Stimulated activated CD8-positive, alpha-beta memory T cell treated with anti-CD3 and anti-CD28 coated beads, Interleukin-2, amount 100 ng/mL, for 1 hour (primary cell): Measurements from ENCODE around the gene MEF2B.
"Not testable (repeated sequence)": the region's sequence is repeated elsewhere in the genome, so short reads cannot be mapped to it uniquely, and the experiment has no call there.

Experiments used
- DNase-seq, 2 donors: peaks; one replicate each; pipeline ENCODE4 v3.0.0-alpha.2; 2020; ENCODE audit warnings: low read depth in 2 of 2

MEF2B gene

DNA sequence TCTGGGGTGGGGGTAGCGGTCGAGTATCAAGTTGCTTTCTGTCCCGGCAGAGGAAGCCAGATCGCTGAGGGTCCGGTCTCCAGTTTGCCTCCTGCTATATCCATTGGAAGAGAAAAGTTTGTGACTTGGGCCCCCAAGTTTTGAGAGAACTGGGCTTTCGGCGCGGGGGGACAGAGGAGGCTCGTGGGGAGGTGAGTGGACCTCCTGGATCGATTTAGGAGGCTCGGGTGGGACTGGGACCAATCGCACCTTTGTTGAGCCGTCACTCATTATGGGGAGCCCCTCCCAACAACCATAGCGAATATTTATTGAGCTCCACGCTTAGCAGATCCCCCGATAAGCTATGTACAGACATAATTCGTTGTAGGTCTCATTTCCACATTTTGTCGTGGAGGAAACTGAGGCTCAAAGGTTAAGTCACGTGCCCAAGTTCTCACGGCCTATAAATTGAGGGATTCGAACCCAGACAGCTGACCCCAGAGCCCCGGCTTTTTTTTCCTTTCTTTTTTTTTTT lies 22.9 kb upstream of the MEF2B start:
- no peak for DNase-seq

- peak; percentile 98 to 99 for DNase-seq
These were observed 22.2 kb upstream of the MEF2B start, which contains the start of the genes BORCS8 and RFXANK for GRCh38 chr19:19192078-19192882. Gene BORCS8 (minus strand): TSS chr19:19192152. CDS start chr19:19192117, 35 bp downstream. Gene RFXANK (plus strand): TSS chr19:19192258. CDS start chr19:19193947, 1,689 bp downstream.

DNA sequence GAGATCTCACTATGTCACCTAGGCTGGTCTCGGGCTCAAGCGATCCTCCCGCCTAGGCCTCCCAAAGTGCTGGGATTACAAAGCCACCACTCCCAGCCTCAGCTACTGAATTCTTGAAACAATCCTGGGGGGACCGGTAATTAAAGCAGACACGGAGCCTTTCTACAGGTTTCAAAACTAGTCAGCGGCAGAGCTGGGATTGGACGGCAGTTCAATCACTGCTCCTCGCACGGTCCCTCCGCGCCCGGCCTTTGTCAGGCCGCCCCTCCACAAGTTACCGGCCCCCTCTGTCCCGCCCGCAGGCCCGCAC lies 21.7 kb upstream of the MEF2B start:
- no peak for DNase-seq

DNA sequence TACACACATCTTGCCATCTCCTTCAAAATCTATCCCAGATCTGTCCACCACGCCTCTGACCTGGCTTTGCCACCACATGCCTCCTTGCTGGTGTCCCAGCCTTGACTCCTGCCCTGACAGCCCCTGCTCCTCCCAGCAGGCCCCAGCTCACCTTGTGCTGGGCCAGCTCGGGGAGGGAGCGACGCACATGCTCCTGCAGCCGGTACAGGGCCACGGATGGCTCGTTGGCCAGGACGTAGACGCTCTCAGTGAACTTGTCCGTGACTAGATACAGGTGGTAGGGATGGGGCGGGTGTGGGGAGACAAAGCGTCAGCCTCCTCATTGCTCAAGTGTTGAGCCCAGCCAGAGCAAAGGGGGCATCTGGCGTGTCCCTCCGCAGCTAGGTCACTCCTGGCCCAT lies 16.7 kb upstream of the MEF2B start:
- DNase-seq, result no peak

- peak; percentile 24 to 37 for DNase-seq
These were observed 16.0 kb upstream of the MEF2B start for GRCh38 chr19:19185853-19186740.

DNA sequence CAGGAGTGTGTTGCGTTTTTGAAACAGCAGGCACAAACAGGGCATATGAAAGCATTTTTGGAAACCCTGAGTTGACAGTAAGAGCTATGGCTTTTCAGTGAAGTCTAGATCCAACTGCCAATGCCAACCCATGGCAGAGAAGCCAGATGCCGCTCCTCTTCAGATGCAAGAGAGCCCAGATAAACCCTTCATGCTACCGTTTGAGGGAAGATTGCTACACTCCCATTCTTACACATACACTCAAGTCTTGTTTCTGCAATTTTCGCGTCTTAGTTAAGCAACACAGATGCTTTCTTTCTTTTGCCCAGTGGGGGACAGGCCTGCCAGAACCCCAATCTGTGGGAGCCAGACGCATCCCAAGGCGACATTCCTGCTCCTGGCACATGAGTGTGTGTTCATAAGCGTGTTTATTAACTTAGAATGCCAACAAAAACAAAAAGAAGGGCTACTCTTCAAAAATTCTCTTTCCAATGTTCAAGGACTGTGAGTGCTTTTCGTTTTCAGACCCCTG lies 11.5 kb upstream of the MEF2B start:
- DNase-seq, result no peak

- no peak for DNase-seq
These were observed 9.7 kb upstream of the MEF2B start for GRCh38 chr19:19179548-19180441.

GRCh38 chr19:19176950-19177349 lies 6.9 kb upstream of the MEF2B start:
- DNase-seq, result no peak

GRCh38 chr19:19173243-19173642 lies 3.2 kb upstream of the MEF2B start:
- not testable (repeated sequence) for DNase-seq

DNA sequence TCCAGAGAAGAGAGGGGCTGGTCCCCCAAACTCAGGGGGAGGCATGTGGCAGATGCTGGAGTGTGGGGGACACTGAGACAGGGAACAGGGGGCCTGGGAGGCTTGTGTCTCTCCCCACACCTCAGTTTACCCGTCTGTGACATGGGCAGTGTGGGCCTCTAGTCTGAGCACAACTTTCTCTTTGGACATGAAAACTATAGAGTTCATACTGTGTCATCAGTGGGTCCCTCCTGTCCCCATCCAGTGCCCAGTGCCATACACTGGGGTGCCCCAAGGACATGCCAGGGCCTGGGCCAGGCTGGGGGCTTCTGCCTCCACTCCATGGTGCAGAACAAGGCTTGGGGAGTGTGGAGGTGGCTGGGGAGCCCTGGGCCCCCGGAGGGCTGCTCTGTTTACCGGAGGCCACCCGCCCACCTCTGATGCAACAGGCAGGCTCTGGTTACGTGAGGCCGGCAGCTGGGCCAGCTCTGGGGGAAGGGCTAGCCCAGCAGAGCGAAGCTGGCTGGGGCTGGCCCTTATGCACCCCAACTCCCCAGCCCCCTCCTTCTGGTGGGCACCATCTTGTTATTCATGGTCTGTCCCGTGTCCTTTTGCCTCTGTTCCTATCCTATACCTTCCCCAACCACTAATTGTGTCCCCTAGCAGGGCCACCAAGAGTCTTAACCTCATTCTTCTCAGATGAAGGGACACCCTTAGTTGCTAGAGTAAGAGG lies 1.9 kb upstream of the MEF2B start:
- DNase-seq, result no peak

DNA sequence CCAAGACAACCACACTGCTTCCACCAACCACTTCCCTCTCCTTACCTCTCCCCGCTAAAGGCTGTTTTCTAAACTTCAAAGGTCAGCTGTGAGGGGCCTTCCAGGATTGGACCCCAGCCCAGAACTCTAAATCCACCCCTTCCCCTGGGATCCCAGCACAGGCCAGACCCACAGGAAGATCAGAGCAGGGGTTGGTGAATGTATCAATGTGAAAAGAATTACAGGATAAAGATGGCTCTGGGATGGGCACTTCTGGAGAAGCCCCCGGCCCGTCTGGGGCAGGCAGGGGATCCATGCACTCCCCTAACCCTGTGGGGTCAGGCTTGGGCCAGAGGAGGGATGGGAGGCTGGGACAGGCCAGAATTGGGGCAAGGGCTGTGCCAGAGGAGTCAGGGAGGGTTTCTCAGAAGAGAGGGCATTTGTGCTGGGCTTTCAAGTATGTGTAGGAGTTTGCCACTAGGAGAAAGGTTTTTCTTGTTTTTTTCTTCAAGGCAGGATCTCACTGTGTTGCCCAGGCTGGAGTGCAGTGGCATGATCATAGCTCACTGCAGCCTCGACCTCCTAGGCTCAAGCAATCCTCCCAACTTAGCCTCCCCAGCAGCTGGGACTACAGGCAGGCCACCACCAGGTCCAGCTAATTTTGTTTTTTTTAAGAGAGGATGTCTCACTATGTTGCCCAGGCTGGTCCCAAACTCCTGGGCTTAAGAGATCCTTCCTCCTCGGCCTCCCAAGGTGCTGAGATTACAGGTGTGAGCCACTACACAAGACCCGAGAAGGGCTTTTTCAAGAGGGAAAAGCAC lies 1.0 kb upstream of the MEF2B start:
- DNase-seq, result no peak

- DNase-seq, result no peak
These were observed 619 bp downstream of the MEF2B start for GRCh38 chr19:19169236-19170052.

- DNase-seq, result no peak
These were observed 2.5 kb downstream of the MEF2B start for GRCh38 chr19:19167612-19168011.

- no peak for DNase-seq
These were observed 4.7 kb downstream of the MEF2B start for GRCh38 chr19:19165396-19165795.

DNA sequence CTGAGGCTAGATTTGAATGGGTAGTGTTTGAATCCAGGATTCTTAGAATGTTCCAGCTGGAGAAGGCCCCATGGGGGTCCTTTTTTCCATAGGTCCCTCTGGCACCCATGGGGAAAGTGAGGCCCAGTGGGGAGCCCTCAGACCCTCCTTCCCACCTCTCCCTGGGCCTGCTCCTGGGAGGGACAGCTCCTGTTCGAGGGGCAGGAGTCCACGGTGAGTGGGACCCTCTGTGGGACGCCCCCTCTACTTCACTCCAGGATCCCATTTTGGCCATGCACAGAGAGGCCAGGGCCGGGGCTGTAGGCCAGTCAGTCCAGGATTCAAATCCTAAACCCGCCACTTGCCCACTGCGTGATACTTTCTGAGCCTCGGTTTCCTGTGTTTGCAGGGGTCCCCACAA lies 7.6 kb downstream of the MEF2B start:
- no peak for DNase-seq

- DNase-seq, result no peak
These were observed 9.5 kb downstream of the MEF2B start for GRCh38 chr19:19160461-19161035.

DNA sequence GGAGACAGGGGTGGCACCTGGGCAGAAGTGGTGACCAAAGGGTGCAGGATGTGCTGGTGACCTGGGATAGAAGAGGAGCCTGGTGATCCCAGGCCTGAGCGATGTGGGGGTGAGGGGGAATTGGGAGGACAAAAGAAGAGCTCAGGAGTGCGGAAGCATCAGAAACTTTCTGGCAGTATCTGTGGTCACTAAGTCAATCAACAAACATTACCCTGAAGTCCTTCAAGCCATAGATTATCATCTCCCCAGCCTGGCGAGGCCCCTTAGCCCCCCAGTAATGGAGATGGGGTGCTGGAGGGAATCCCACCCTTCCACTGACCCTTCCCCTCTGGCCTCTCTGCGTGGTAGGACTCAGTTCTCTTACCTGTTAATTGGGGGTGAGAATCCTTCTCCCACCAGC lies 10.5 kb downstream of the MEF2B start:
- DNase-seq, result no peak

DNA sequence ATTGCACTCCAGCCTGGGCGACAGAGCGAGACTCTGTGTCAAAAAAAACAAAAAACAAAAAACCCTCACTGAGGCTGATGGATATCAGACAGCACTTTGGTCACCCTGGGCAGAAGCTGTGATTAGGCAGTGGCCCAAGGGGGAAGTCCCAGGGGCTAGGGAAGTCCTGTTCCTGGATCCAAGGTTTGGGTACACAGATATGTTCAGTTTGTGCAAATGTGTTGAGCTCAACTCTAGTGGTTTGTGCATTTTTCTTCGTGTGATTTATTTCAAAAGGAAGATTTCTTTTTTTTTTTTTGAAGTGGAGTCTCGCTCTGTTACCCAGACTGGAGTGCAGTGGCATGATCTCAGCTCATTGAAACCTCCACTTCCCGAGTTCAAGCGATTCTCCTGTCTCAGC lies 12.3 kb downstream of the MEF2B start:
- no peak for DNase-seq
